OCI-LY7 (cell line): ENCODE data around the gene MAN2C1.

Source experiments
- EZH2phosphoT487 ChIP-seq: fragments of 200-600 bp; sonication (generic); IDR thresholded peaks from 2 replicates; pipeline ENCODE4 v1.6.1; 2018; ENCODE audit warnings: low read depth, borderline replicate concordance, mild to moderate bottlenecking, mixed run types, antibody characterized with exemption, low read length, moderate library complexity, mixed read lengths
- TF ChIP-seq, protein P1 (sequence below): fragments of 200-600 bp; sonication (generic); conservative IDR thresholded peaks from 2 replicates; pipeline ENCODE4 v1.5.1; 2014; ENCODE audit warnings: mild to moderate bottlenecking, antibody characterized with exemption, low read length, moderate library complexity, mixed read lengths

DNA sequence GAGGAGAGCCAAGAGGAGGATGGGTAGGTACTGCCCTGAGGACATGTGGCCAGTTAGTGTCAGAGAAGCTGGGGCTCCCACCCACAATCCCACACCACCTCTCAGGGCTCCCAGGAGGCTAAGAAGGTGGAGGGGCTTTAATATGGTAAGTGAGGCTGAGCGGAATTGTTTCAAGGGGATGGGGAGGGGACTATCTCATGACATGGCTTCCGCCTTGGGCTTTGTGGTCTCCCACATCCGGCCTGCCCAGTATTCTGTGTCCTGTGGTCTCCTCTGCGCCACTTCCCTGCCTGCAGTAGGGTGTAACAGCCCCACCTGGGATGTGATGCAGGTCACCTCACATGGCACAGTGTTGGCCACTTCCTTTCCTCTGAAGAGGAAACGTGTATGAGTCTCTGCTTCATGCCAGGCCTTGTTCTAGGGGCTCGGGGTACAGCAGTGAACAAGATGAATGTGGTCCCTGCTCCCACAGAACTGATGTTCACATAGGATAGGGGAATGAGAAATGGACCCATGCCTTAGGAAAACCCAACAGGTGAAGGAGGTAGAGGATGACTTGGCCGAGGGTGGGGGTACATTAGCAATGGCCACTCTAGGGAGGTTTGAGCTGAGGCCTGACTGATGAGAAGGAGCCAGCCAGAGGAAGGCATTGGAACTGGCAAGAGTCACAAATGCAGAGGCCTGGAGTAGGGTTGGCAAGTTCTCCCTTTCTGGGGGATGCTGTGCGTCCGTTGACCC lies 18.4 kb downstream of the MAN2C1 start:
- TF ChIP-seq, protein P1, sequence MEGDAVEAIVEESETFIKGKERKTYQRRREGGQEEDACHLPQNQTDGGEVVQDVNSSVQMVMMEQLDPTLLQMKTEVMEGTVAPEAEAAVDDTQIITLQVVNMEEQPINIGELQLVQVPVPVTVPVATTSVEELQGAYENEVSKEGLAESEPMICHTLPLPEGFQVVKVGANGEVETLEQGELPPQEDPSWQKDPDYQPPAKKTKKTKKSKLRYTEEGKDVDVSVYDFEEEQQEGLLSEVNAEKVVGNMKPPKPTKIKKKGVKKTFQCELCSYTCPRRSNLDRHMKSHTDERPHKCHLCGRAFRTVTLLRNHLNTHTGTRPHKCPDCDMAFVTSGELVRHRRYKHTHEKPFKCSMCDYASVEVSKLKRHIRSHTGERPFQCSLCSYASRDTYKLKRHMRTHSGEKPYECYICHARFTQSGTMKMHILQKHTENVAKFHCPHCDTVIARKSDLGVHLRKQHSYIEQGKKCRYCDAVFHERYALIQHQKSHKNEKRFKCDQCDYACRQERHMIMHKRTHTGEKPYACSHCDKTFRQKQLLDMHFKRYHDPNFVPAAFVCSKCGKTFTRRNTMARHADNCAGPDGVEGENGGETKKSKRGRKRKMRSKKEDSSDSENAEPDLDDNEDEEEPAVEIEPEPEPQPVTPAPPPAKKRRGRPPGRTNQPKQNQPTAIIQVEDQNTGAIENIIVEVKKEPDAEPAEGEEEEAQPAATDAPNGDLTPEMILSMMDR: no peak
- TF ChIP-seq EZH2phosphoT487: no peak
